DMS 273 treated with DMSO at 0.1 percent for 48 hours (cell line): ENCODE results near the gene DSCAML1.

Experiments used
- DNase-seq: peaks from one replicate; lab custom pipeline; 2025; lab: John Stamatoyannopoulos, UW

Gene DSCAML1

GRCh38 chr11:117634756-117635603 is 162.0 kb downstream of the DSCAML1 start:
- no peak for DNase-seq

- DNase-seq = no peak
Measured at GRCh38 chr11:117633976-117634755, 162.8 kb downstream of the DSCAML1 start.

DNA sequence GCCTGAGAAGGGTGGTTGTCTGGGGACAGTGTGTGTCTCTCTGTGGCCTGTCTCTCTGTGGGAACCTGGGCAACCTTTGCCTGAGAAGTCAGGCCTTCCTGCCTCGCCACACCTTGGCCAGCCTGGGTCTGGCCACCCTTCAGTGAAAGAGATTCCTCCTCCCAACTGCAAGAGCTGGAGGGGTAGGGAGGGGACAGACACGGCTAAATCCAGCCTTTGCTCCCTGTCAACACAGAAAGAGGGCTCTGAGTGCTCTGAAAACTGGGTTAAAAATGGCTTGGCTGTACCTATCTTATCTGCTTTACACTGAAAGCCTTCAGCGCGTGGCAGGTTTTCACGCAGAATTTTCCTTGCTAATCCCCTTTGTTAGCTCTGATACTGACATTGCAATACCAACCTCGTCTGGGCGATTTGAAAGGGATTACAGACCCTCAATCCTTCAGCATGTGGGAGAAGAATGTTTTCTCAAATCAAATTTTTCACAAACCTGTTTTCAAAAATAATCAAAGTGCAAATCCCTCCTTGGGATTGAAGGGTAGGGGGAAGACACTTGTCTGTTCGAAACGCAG is 163.7 kb downstream of the DSCAML1 start:
- no peak for DNase-seq

- DNase-seq = no peak
Measured at GRCh38 chr11:117632306-117632705, 164.7 kb downstream of the DSCAML1 start.

- DNase-seq = no peak
Measured at GRCh38 chr11:117631336-117632140, 165.5 kb downstream of the DSCAML1 start.

DNA sequence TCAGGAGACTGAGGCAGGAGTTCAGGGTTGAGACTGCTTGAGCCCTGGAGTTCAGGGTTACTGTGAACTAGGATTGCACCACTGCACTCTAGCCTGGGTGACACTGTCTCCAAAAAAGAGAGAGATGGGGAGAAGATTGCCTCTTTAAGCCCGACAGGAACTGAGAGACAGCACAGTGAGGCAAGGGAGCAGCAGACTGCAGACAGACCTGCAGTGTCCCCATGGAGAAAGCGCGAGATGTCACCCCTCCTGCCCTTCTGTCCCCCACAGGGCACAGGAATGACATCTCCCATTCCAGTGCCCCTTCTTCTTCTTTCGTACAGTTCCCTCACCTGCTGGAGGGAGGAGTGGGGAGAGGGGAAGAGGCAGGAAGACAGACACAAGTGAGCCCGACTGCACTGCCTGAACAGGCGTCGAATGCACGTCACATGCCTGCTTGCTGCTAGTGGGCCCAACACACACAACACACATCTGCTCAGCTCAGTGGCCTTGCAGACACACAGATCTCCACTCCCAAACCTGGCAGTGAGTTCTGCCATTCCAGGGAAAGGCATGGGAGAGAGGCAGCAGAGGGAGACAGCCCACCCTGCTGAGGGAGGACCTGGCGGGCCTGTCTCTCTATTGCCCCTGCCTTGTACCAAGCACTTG is 167.0 kb downstream of the DSCAML1 start:
- no peak for DNase-seq

- no peak for DNase-seq
Measured at GRCh38 chr11:117629146-117629545, 167.9 kb downstream of the DSCAML1 start.

DNA sequence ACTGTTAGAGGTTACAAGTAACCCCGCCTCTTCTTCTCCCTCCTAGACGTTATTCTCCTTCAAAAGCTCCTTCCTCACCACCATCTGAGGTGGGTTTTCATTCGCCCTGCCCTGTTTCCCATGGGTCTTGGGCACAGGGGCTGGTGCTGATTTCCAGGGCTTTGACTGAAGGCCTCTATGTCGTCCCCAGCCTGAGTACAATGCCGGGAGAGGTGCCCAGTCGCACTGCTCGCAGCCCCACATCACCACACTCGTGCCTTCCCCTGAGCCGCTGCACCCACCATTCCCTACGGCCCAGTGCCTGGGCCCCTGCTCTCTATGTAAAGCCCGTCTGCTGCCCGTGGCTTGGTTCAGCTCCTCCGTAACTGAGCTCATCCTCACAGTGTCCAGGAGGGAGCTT is 169.8 kb downstream of the DSCAML1 start:
- DNase-seq = no peak

- DNase-seq = no peak
Measured at GRCh38 chr11:117626576-117626975, 170.4 kb downstream of the DSCAML1 start.

GRCh38 chr11:117625237-117625636 is 171.8 kb downstream of the DSCAML1 start:
- no peak for DNase-seq

GRCh38 chr11:117623831-117624271 is 173.2 kb downstream of the DSCAML1 start:
- DNase-seq = no peak

DNA sequence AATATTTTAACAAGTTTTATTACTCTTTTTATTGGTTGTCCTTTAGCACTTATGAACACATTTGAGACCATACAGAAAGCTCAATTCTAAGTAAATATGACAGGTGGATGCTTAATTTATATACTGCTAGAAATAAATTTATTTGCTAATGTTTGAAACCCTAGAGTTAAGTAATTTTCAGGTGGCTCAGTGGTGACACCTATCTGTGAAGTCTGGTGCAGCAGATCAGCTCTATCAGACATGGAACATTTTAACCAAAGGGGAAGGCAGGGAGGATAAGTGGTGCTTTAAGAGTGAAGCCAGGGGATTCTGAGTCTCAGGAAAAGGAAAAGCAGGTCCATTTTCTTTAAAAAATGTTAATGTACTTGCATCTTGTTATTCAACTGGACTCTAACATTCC is 175.8 kb downstream of the DSCAML1 start:
- DNase-seq = no peak

DNA sequence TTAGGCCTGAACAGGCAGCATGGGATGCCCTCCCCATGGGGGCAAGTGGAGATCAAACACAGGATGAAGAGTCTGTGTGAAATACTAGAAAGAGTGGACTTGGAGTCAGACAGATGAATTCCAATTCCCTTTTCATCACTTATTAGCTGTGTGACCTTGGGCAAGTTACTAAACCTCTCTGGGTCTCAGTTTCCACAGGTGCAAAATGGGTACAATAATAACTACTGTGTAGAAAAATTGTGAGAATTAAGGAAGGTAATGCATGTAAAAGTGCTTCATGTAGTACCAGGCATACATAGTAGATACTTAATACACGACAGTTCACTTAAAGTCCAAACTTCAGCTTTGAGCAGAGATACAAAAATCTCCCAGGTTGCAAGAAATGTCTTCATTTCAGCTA is 176.4 kb downstream of the DSCAML1 start:
- no peak for DNase-seq

DNA sequence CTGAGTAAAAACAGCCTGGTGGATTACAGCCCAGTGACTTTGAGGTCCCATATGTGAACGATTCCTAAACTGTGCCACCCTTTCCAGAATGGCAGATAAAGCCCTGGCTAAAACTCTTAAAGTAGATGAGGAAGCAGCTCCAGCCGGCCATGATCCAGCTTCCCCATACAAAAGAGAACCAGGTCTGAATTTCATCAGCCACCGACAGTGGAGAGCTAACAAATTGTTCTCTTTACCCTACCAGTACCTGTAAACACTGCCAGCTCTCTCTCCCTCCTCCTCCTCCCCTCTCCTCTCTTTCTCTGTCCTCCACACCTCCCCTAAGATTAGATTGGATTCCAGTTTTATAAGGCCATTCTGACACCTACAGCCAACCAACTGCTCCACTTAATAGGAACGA is 176.9 kb downstream of the DSCAML1 start:
- no peak for DNase-seq

DNA sequence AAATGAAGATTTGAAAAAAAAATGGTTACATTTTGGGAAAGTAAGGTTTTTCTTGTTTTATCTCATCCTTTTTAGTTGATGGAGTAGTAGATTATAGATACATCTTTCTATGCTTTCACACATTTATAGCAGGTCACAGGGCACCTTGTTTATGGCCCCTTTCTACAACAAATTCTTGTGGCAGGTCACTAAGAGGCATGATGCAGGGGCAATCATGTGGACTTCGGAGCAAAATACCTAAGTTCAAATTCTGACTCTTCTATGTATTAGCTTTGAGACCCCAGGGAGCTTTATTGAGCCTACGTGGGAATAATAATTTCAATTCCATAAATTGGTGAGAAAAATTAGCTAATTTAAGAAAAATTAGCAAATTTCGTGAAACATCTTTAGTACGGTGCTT is 177.4 kb downstream of the DSCAML1 start:
- DNase-seq = no peak

- DNase-seq = peak; percentile 92
Measured at GRCh38 chr11:117618982-117619355, 178.0 kb downstream of the DSCAML1 start.

- no peak for DNase-seq
Measured at GRCh38 chr11:117618302-117618981, 178.6 kb downstream of the DSCAML1 start.

- no peak for DNase-seq
Measured at GRCh38 chr11:117616979-117617378, 180.0 kb downstream of the DSCAML1 start.

DNA sequence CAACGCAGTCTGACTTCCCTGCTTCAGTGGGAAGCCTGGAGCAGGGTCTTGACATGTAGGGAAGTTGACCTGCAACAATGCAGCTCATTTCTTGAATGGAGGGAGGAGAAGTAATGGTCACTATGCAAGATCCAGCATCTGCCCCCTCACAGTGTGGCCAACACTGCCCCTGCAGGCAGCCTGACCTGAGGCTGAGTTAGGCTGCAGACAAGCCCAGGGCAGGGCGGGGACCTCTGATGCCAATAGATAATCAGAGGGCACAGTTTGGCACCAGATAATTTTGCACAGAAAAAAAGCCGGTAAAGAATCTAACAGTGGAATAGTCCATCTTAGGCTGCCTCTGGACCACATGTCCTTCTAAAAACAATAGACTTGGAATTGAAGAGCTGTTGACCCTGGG is 182.3 kb downstream of the DSCAML1 start:
- no peak for DNase-seq

GRCh38 chr11:117613521-117613920 is 183.5 kb downstream of the DSCAML1 start:
- no peak for DNase-seq

DNA sequence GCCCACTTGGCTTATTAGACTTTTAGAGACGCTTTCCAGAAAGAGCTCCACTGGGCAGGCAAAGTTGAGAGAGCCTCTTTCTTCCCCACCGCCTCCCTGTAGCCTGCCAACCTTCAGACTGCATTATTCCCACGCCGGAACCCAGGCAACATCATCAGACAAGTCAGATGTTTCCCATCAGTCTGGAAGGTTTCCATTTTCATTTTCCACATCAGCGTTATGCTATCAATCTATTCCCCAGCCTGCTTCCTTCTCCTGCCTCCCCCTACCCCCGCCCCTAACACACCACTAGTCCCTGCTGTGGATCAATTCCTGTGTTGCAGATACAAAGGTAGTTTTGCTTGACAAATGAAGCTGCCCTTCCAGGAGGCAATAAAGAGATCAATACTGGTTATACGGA is 184.8 kb downstream of the DSCAML1 start:
- DNase-seq = no peak
